COR-L47 (cell line): ENCODE results near the gene TUBAL3.

ENCODE experiments used
- DNase-seq: peaks from one replicate; lab custom pipeline; 2025; lab: John Stamatoyannopoulos, UW

The TUBAL3 gene

GRCh38 chr10:5404208-5405041 lies at the start of gene TUBAL3:
Gene TUBAL3 (minus strand): TSS chr10:5404828. CDS start chr10:5404792, 36 bp downstream.
- DNase-seq, result no peak

GRCh38 chr10:5453749-5454489 lies 49.3 kb upstream of the TUBAL3 start:
- no peak for DNase-seq

- no peak for DNase-seq
These were observed 46.2 kb upstream of the TUBAL3 start for GRCh38 chr10:5450605-5451384.

GRCh38 chr10:5449823-5450222 lies 45.2 kb upstream of the TUBAL3 start:
- DNase-seq, result no peak

GRCh38 chr10:5449227-5449626 lies 44.6 kb upstream of the TUBAL3 start:
- DNase-seq, result no peak

DNA sequence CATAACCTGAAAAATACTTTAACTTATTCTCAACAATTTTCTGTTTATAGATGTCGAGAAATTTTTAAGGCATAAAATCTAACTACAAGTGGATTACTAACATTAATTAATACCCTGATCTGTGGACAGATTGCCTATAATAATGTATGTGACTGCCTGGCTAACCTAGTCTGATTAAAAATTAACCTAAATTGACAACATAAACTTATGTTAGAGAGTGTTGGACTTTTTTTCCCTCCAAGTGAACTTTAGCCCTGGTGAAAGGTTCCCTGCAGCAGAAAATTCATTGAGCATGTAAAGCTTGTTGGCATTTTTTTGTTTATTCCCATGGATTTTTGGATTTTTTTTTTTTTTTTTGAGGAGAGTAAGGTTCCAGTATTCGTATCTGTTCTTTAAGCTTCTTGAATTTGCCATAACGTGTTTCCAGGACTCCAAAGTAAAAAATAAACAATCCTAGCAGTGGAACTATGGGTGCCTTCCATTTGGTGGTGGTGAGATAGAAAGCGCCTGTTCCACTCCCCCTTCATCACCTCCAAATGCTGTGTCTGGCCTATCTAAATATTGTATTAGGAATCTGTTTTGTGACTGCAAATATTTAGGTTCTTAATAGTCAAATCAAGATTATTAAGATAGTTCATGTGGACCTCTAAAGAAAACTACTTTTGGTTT lies 43.8 kb upstream of the TUBAL3 start:
- no peak for DNase-seq

- DNase-seq, result no peak
These were observed 43.0 kb upstream of the TUBAL3 start for GRCh38 chr10:5447611-5448071.

DNA sequence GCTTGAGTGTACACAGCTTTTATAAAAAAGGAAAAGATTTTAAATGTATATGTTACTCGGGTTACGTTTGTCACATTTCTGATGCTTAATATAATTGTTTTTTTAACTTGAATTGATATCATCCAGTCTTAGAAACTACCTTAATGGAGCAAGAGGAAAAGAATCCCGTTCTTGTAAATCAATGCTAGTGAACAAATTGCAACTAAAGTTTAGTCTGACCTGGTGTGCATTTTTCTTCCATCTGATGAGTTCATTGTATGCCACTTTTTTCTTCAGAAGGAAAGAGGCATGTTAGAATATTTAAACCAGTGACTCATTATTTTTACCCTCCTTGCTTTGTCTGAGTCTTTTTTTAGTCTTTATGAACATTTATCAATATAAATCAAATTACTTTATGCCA lies 42.4 kb upstream of the TUBAL3 start:
- DNase-seq, result no peak

GRCh38 chr10:5446390-5446926 lies 41.8 kb upstream of the TUBAL3 start:
- DNase-seq, result no peak

- no peak for DNase-seq
These were observed 40.4 kb upstream of the TUBAL3 start for GRCh38 chr10:5445006-5445405.

DNA sequence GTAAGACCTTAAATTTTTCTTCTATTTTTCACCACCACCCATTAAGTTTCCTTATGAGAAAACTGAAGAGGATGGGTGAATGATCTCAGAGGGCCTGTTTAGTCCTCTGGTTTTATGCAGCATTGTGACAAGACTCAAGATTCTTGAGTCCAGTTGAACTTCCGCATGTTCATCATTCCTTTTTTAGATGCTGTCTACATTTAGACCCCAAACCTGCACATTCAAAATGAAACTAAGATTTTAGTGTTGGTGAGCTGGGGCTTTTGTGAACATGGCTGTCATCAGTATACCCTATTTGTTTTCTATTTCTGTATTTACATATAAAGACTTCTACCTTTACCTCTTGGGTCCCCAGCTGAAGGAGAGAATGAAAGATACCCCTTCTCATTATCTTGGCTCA lies 38.8 kb upstream of the TUBAL3 start:
- DNase-seq, result no peak

DNA sequence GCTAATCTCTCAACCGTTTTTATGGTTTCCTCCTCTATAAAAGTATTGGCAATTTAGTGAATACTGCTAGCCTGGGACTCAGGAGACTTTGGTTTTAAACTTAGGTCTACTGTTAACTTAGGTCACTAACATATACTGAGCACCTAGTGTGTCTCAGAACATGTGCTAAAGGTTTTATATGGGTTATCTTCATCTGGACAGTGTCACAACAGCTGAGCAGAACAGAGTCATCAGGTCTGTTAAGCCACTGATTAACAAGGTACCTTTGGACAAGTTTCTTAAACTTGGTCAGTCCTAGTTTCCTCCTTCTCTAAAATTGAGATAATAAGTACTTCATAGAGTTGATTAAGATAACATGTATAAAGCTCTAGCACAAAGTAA lies 38.4 kb upstream of the TUBAL3 start:
- no peak for DNase-seq

GRCh38 chr10:5442065-5442989 lies 37.7 kb upstream of the TUBAL3 start:
- DNase-seq, result no peak

DNA sequence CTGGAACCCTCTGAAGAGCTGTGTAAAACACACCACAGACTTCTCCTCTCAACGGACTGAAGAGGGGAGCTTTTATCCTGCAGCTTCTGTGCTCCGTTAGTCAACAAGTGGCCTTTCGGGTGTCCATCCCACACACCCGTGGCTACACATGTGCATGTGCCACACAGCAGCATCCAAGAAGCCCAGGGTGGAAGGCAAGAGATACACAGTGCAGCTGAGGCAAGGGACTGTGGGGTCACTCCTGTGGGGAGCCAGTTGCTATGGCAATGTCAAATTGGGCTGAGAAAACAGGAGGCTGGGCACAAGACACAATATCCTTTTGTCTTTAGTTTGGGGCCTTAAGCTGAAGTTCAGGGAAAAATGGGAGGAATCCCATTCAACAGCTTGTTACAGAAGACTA lies 36.5 kb upstream of the TUBAL3 start:
- DNase-seq, result no peak

DNA sequence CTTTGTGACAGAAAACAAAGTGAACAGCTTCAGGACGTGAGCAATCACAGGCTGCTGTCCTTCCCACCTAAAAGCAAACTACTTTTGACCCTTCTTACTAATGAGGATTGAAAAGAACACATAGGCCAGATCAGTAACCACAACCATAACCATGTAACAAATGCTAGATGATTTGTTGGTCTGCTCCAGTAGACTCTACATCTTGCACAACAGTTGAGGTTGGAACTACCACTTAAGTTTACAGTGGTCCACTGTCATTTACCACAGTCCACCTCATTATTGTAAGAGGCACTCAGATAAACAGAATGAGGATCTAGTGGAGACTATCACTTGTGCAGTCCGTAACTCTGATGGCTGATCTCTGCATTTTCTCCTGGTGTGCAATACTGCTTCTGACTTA lies 35.6 kb upstream of the TUBAL3 start:
- DNase-seq, result no peak

DNA sequence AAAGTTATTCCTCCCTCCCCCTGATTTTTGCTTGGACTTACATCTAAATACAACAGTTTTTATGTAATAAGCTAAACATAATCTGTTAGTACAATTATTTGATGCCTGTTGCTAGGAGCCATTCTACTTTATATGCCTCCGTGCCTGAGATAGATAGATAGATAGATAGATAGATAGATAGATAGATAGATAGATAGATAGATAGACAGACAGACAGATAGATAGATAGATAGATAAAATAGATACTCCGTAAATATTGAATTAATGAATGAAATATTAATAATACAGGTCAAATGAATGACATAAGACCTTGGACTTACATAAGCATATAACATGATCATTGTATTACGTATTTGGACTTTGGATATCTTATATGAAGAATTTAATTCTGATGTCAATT lies 30.7 kb upstream of the TUBAL3 start:
- no peak for DNase-seq

- no peak for DNase-seq
These were observed 29.6 kb upstream of the TUBAL3 start for GRCh38 chr10:5434017-5434753.

DNA sequence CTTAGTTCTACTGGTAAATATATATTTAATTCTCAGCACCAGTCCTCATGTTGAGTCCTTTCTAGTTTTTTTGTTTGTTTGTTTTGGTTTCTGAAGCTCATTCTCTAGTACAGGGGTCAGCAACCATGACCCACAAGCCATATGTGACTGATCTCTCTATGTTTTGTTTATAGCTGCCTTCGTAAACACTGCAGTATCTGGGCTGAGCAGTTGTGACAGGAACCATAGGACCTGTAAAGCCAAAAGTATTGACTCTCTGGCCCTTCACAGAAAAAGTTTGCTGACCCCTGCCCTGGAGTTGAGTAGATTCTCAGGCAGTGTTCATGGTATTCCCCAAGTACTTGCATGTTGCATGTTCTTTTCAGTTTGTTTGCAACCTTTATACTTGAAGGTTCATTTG lies 28.6 kb upstream of the TUBAL3 start:
- DNase-seq, result no peak

GRCh38 chr10:5428133-5428532 lies 23.5 kb upstream of the TUBAL3 start:
- DNase-seq, result no peak

GRCh38 chr10:5424751-5425150 lies 20.1 kb upstream of the TUBAL3 start:
- no peak for DNase-seq
